Measurements from ENCODE around the gene UCK2.

DNA sequence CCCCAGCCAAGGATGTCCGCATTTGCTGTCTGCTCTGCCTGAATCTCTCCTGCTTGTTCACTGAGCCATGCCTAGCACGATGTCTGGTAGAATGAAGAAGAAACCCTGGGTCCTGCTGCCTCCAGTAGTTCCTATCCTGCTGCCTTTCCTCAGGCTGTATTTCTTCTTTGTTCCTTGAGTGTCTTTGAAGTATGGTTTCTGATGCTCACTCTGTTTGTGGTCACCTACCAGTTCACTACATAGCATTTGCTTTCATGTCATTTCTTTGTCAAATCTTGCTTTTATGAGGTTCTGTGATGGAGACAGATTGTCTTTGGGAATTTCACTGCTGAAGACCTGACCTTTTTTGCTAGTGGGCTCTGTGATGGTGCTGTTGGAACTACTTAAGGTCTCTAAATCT, 5.9 kb downstream of the UCK2 start:
- TF ChIP-seq, protein P1, sequence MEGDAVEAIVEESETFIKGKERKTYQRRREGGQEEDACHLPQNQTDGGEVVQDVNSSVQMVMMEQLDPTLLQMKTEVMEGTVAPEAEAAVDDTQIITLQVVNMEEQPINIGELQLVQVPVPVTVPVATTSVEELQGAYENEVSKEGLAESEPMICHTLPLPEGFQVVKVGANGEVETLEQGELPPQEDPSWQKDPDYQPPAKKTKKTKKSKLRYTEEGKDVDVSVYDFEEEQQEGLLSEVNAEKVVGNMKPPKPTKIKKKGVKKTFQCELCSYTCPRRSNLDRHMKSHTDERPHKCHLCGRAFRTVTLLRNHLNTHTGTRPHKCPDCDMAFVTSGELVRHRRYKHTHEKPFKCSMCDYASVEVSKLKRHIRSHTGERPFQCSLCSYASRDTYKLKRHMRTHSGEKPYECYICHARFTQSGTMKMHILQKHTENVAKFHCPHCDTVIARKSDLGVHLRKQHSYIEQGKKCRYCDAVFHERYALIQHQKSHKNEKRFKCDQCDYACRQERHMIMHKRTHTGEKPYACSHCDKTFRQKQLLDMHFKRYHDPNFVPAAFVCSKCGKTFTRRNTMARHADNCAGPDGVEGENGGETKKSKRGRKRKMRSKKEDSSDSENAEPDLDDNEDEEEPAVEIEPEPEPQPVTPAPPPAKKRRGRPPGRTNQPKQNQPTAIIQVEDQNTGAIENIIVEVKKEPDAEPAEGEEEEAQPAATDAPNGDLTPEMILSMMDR (IDR thresholded peaks at IDR 0.05), result no peak
- no peak for TF ChIP-seq POLR2A (IDR thresholded peaks at IDR 0.05)

Data from heart left ventricle (tissue), 13 donors.